GM18873 (cell line): Measurements from ENCODE around the gene GGTA1.
"Not testable (repeated sequence)": the region's sequence is repeated elsewhere in the genome, so short reads cannot be mapped to it uniquely, and the experiment has no call there.

Experiments
- ATAC-seq: cut with Tn5 transposase; IDR thresholded peaks from one replicate; pipeline ENCODE4 v1.9.1; 2021; ENCODE audit warnings: mild to moderate bottlenecking, moderate library complexity, moderate number of reproducible peaks; ENCODE audit not compliant: unreplicated experiment, low FRiP score

GGTA1 gene

DNA sequence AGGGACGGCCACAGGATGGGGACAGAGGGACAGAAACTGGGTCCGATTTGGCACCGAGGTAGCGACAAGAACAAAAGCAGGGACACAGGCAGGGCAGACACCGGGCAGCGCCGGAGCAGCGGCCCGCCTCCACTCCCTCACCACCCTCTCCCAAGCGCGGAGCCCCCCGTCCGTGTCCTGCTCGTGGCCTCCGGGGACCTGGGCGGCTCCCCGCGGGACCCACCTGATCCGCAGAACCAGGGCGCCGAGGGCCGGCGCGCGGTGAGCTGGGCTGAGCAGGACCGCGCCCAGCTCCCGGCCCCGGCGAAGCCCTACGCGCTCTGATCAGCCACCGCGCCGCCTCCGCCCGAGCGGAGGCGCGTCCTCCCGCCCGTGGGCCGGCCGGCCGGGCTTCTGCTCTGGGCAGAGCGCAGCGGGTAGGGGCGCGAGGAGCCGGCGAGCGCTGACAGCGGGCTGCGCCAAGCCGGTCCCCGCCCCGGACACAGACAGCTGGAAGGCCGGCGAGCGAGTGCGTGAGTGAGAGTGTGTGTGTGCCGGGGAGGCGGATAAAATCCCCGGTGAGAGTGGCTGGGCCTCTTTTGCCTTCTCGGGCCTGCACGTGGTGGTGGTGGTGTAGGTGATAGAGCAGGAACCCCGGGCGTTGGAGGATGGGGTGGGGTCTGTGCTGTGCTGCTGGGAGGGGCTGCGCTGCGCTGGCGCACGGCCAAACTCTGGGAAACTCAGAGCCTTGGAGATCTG lies at the start of gene GGTA1:
Gene GGTA1, minus strand, starts transcription at position 418 of the 738 bp plus-strand sequence. CDS start 31,922 bp downstream, outside the sequence.
- no peak for ATAC-seq

DNA sequence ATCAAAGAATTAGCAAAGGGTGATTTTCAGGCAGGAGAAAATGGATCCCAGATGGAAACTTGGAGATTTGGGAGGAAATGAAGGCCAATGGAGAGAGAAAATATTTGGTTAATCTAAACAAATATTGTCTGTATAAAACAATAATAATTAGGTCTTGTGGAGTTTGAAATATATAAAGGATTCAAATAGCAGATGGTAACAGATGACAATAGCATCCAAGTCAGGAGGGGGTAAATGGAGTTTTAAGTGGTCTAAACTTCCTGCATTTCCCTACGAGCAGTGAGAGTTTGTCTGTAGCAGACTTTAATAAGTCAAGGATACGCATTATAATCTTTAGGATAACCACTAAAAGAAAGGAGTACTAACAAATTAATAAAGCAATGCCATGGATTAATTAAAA lies 49.0 kb upstream of the GGTA1 start:
- ATAC-seq, result no peak

DNA sequence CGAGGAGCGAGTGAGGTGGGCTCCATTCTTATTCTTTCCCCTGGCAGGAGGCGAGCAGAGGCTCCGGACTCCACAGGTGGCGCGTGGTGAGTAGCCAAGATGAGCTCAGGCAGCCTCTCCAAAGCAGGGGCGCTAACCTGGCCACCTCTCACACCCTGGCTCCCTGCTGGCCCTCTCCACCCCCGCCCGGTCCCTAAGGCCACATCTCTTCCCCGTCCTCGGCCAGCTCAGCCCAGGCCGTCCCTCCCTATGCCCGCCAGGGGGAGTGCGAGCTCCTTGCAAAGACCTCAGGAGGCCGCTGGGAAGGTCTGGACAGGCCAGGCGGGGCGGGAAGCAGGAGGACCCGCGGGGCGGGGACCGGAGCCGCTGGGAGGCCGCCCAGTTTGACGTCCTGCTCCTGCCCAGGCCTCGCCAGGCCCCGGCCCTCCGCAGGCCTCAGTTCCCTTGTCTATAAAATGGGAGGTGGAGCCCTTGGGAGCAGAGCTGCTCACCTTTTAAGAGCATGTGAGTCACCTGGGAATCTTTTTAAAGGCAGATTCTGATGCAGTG lies 46.3 kb upstream of the GGTA1 start:
- ATAC-seq, result no peak

DNA sequence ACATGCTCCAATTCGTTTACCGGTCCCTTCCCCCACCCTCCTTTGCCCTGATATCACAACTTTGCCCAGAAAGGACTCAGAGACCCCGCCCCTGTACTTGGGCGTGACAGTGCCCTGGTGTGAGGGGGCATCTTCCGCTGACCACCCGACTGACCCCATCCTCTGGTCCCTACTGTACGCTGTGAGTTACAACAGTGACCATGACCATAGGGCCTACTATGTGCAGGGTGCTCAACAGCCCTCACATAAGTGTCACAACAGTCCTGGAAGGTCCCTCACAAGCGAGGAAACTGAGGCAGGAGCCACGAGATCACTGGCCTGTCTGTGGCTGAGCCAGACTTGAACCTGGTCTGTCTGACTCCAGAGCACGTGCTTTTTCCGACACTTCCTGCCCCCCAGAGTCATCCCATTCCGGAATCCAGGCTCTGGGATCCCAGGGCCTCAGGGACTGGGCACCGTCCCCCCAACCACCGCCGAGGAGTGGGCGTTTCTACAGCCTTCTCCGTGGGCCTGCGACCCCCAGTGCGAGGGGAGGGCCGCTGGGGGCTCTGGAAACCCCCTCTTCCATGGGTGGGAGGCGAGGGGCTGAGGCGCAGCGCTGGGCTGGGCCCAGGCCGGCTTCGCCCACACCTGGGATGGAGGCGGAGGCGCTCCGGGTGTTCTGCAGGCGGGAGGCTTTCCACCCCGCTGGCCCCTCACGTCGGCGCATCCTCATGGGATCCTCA lies 45.7 kb upstream of the GGTA1 start:
- no peak for ATAC-seq

DNA sequence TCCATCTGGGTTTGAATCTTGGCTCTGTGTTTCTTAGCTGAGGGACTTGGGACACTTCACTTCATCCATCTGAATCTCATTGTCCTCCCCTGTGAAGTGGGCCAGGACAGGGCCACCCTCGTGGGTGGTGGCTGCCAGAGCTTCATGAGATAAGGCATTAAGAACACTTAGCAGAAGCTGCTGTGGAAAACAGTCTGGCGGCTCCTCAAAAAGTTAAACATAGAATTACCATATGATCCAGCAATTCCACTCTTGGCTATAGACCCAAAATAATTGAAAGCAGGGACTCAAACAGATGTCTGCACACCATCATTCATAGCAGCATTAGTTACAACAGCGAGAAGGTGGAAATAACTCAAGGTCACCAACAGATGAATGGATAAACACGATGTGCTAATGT lies 42.4 kb upstream of the GGTA1 start:
- no peak for ATAC-seq

DNA sequence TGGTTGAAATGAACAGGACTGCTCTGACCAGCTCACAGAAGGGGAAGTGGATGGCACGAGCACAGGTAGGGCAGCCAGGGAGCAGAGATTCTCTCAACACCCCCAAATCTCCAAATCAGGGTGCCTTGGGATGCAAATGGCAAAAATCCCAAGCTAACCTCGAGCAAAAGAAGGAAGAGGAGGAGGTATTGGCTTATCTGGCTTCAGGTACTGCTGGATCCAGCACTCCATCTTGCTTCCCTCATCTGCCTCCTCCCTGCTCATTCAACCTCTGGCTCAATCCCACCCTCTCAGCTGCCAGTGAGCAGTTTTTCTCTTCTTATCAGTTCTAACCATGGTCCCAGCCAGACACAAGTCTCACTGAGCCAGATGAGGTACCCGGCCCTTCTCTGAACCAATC lies 41.6 kb upstream of the GGTA1 start:
- no peak for ATAC-seq

DNA sequence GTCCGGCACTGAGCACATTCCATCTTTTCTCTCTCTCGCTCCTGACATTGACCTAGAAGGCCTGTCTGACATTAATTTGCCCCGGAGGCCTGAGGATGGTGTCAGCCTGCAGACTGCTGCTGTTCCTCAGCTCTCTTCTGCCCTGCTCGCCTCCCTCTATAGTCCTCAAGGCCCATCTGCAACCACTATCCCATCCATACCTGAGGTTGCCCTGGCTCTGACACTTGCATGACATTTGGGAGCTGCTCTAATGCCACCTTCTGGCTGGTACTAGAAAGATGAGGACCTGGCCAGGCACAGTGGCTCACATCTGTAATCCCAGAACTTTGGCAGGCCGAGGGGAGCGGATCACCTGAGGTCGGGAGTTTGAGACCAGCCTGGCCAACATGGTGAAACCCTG lies 38.6 kb upstream of the GGTA1 start:
- ATAC-seq, result no peak

DNA sequence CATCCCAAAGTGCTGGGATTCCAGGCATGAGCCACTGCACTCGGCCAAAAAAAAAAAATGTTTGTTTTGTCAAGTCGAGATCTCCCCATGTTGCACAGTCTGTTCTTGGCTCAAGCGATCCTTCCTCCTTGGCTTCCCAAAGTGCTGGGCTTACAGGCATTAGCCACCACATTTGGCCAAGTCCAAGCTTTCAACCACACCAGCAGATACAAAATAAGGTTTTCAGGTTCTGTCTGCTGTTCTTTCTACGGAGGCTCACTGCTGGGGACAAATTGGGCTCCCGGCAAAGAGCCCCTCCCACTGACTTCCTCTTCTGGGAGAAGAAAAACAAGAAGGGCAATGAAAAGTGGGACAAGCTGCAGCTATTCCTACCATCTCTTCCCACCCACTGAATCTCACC lies 37.6 kb upstream of the GGTA1 start:
- ATAC-seq, result no peak

DNA sequence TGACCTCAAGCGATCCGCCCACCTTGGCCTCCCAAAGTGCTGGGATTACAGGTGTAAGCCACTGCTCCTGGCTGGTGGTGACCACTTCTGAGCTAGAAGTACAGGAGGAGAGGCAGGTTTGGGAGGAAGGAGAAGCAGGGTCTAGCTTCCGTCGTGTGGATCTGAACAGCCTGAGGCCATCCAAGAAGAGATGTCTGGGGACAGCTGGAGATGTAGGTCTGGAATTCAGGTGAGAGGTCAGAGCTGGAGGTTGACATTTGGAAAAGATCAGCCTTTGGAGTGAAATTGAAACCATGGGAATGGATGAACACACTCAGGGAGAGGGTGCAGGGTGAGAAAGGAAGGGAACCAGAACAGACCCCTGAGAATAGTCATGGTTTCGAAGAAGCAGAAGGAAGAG lies 33.2 kb upstream of the GGTA1 start:
- ATAC-seq, result no peak

DNA sequence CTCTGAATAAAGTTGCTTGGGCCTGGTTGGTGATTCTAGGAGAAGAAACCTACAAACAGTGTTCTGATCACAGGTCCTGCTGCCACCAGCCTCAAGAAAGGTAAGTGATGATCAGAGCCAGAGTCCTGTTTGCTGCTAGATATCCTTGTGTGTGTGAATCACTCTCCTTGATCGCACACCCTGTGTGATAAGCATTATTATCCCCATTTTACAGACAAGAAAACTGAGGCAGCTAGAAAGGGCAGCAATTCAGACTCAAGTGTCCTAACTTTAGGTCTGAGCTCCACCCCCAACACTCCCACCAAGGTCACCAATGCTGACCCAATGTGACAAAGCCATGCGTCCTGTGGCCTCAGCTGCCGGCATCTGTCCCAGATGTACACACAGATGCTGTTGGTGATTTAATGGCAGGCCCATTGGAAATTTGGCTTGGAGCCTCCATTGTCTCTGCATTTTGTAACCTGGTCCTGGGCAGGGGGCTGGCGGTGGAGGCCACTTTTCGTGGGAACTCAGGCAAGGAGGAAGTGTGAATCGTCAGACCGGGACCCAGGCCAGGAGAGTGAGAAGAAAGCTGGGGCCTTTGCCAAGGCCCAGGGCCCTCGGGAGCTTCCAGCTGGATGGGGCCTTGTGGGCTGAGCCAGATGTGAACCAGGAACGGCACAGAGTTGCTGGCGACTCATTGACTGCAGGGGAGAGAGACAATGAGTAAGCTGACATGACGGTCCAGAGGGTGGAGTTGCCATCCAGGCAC lies 29.8 kb upstream of the GGTA1 start:
- no peak for ATAC-seq

DNA sequence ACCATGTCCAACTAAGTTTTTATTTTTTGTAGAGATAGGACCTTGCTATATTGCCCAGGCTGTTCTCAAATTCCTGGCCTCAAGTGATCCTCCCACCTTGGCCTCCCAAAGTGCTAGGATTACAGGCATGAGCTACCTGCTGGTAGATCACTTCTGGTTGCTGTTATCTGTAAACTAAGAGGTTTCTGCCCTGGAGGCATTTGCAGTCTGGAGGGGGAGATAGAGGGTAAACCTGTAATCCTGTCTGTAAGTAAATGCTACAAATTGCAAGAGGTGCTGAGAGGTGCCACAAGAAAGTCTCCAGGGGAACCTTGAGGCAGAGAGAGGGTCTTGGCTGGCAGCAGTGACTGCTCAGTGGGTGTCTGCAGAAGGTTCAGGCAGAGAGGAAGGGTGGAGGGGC lies 29.0 kb upstream of the GGTA1 start:
- ATAC-seq, result no peak

DNA sequence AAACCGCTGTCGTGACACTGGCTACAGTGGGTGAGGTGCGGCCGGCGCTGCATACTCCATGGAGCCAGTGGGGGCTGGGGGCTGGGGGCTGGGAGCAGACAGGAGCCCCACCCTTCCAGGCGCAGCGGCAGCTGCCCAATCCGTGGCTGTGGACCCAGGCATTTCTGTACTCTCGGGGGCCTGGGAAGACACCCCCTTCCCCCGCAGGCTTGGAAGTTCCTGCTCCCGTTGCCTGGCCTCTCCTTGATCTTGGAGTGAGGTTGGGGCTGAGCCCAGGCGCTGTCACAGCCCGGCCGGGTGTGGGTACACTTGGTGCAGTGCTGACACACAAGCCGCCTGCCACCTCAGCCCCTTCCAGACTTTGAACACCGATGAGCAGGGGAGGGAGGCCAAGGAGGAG lies 27.7 kb upstream of the GGTA1 start:
- ATAC-seq, result no peak

DNA sequence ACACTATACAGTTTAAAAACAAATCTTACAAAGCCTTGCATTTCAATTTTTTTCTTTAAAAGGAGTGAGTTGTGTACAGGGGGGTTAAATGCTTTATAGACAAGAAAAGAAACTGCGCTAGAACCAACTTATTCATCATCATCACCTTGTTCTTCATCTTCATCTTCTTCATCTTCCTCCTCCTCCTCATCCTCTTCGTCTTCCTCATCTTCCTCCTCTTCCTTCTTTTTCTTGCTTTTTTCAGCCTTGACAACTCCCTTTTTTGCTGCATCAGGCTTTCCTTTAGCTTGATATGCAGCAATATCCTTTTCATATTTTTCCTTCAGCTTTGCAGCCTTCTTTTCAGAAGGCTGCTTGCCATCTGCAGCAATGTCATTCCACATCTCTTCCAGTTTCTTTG lies 20.0 kb upstream of the GGTA1 start:
- ATAC-seq, result not testable (repeated sequence)

DNA sequence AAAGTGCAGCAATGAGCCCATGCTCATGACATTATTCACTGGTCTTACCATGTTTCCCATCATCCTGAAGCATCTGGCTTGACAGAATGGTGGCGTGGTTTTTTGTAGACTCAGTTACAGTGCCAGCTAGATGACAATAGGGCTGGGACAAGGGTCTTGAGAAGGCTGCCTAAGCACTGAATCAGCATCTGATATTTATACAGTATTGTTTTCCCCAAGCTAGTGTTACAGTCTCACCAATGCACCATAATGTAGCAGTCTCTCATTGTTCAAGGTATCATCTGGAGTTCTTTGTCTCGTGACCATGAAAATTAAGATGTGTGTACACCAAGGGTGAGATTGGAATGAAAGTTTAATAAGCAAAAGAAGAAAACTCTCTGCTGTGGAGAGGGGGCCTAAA lies 19.0 kb upstream of the GGTA1 start:
- ATAC-seq, result no peak

DNA sequence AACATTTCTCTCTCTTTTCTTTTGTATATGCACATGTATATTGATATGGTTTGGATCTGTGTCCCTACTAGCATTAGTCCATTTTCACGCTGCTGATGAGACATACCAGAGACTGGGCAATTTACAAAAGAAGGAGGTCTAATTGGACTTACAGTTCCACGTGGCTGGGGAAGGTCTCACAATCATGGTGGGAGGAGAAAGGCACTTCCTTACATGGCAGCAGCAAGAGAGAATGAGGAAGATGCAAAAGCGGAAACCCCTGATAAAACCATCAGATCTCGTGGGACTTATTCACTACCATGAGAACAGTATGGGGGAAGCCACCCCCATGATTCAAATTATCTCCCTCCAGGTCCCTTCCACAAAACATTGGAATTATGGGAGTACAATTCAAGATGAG lies 13.5 kb upstream of the GGTA1 start:
- ATAC-seq, result not testable (repeated sequence)

DNA sequence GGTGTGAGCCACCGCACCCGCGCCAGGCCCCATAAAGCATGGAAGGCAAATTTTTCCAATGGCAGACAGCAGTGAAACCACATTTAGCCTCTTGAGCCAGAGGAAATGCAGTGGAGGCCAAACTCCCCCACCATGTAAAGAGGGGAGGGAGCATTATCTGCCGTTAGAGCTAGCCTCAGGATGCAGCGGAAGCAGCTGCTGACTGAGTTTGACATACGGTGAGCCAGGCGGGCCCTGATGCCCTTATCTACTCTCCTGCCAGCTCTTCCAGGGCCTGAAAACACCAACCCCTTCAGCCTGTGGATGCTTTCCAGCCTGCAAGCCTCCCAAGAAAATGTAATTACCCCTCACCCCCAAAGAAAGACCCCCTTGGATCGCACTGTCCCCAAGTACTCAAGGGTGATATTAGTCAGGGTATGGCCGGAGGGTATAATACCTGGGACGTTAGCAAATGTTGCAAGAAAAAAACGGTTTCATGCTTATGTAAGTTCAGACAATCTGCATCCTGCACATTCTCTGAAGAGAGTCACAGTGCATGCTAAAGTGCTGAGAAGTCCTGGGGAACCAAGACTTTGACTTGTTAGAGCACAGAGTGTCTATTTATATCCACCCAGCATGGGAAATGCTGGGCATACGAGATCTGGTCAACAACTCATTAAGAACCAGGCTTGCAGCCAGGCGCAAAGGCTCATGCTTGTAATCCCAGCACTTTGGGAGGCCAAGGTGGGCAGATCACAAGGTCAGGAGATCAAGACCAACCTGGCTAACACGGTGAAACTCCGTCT lies 11.3 kb upstream of the GGTA1 start:
- no peak for ATAC-seq

DNA sequence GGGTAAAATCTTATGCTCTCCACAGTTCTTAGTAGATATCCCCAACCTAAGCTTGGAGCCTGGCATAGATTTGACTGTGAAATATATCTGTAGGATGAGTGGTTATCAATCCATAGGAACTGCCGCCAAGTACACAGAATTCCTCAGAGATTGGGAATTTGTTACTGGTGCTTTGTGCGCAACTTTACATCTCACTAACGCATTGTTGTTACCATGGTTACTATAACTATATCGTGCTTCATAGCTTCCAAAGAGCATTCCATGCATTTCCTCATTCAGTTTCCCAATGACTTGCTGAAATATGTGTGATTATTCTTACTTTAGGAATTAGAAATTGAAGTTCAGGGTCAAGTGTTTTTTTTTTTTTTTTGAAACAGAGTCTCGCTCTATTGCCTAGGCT lies 9.5 kb upstream of the GGTA1 start:
- ATAC-seq, result no peak

DNA sequence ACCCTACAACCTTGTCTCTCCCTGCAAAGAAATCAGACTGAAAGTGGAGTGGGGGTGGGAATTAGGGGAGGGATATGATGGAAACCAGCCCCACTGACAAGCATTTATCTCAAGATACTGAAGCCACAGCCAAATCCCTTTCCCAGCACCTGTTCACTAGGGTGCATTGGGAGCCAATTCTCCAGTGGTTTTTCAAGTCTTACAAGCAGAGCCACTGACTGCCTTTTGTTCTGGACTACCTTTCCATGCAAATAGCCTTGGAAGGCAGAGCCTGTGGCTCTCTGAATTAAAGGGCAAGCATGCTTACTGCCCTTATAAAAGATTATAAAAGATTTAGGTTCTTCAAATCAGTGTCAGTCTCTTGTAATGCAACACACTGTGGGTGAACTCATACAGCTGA lies 8.8 kb upstream of the GGTA1 start:
- ATAC-seq, result no peak

DNA sequence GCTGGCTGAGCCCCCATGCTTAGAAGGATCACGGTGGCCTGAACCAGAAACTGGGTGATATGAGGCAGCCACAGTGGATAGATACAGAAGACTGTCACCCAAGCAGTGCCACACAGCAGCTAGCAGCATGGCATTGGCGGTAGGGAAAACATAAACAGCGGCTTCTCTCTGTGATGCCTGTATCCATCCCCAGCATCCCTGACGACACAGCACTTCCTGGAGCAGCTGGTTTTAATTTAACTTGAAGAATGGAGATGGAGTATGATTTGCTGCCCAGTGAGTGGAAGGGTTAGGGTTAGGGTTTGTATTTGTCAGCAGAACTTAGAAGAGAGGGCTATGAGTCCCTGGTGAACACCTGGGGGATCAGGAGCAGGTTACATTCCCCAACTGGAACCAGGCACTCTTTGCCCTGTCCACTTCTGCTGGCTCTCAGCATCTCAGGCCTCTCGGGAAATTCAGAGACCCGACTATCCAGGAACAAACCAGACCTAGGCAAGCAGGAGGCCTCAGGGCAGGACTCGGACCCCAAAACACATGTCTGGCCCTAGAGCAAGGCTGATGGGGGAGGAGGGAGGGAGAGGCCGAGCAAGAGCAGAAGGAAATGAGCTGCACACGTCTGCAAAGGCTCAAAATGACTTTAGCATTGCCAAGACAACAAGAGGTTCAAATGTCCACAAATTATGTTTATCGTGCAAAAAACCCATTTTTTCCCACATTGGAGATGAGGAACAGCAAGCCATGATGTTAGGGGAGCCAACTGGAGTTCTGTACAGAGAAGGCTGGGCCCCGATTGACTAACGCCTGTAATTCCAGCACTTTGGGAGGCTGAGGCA lies 6.5 kb upstream of the GGTA1 start:
- no peak for ATAC-seq

DNA sequence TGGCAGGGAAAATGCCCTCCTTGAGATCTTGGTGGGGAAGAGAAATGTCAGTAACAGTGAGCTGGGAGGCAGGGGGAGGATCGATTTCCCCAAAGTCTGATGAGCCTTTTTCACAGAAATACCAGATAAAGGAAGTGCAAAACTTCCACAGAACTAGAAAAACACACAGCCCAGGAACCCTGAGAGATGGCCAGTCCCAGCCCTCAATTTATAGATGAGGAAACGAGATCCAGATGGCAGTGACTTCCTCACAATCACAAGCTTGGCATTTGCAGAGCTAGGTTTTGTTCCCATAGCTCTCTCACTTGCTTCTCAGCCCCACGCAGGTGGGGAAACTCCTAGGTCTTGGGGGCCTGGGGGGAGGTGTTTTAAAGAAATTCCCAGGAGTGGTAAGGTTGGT lies 3.8 kb upstream of the GGTA1 start:
- no peak for ATAC-seq
